Chondrocyte (in vitro differentiated cells): ENCODE data around the gene RBM20. TPM values are rescaled to one million over a fixed set of nuclear protein-coding genes. Genes with fewer than 3 reads are reported as not detected.

Experiments used
- DNase-seq: peaks from one replicate; pipeline ENCODE4 v3.0.0; 2021; ENCODE audit warnings: mixed read lengths, low spot score
- H3K27ac Mint-ChIP-seq: one replicate; pipeline ENCODE4 v1.8.0; 2021; ENCODE audit warnings: mild to moderate bottlenecking, moderate library complexity, mixed read lengths; ENCODE audit not compliant: unreplicated experiment
- H3K27me3 Mint-ChIP-seq: 2 replicates; pipeline ENCODE4 v1.8.0; 2021; ENCODE audit warnings: low read depth, mixed read lengths
- H3K36me3 Mint-ChIP-seq: 2 replicates; pipeline ENCODE4 v1.8.0; 2021; ENCODE audit warnings: low read depth, mixed read lengths
- H3K4me1 Mint-ChIP-seq: 2 replicates; pipeline ENCODE4 v1.8.0; 2021; ENCODE audit warnings: low read depth, mild to moderate bottlenecking, mixed read lengths
- H3K4me3 Mint-ChIP-seq: one replicate; pipeline ENCODE4 v1.8.0; 2021; ENCODE audit warnings: mild to moderate bottlenecking, moderate library complexity, mixed read lengths; ENCODE audit not compliant: unreplicated experiment
- H3K9me3 Mint-ChIP-seq: 2 replicates; pipeline ENCODE4 v1.8.0; 2021; ENCODE audit warnings: low read depth, mixed read lengths
- CTCF ChIP-seq: fragments of 200-600 bp; sonication (generic); IDR thresholded peaks from 2 replicates; pipeline ENCODE4 v1.5.0; 2021; ENCODE audit warnings: antibody characterized with exemption, mild to moderate bottlenecking, moderate library complexity
- total RNA-seq: library from RNA; stranded (reverse); gene quantifications from 3 replicates; pipeline ENCODE4 v1.2.1, GENCODE V29; 2021

Gene RBM20
- total RNA-seq, 1 donor from 2014 or later = 3.6 TPM

GRCh38 chr10:110817614-110818013, 173.5 kb downstream of the RBM20 start:
- TF ChIP-seq CTCF = no peak
- peaks cover 38% of the 10 kb centered on the region for H3K4me1 Mint-ChIP-seq
- no peak for DNase-seq
- no peak overlapping the region for H3K27ac Mint-ChIP-seq
- no peak overlapping the region for H3K4me3 Mint-ChIP-seq
- no peaks in the 10 kb centered on the region for H3K27me3 Mint-ChIP-seq
- H3K36me3 Mint-ChIP-seq = no peaks in the 10 kb centered on the region
- H3K9me3 Mint-ChIP-seq = no peaks in the 10 kb centered on the region

GRCh38 chr10:110818311-110819256, 174.4 kb downstream of the RBM20 start:
- Mint-ChIP-seq H3K4me1 (peaks cover 40% of the 10 kb centered on the region), H3K36me3 (no peaks in the 10 kb centered on the region), H3K9me3 (no peaks in the 10 kb centered on the region), H3K27me3 (no peaks in the 10 kb centered on the region), H3K4me3 (no peak overlapping the region), H3K27ac (no peak overlapping the region)
- no peak for DNase-seq
- no peak for TF ChIP-seq CTCF

- DNase-seq = no peak
- Mint-ChIP-seq H3K4me3 (no peak overlapping the region), H3K27me3 (no peaks in the 10 kb centered on the region), H3K4me1 (peaks cover 40% of the 10 kb centered on the region), H3K9me3 (no peaks in the 10 kb centered on the region), H3K36me3 (no peaks in the 10 kb centered on the region), H3K27ac (peak overlapping the region; percentile 72)
- no peak for TF ChIP-seq CTCF
Observed at GRCh38 chr10:110820321-110820814, 176.2 kb downstream of the RBM20 start.

- H3K4me1 Mint-ChIP-seq = peaks cover 40% of the 10 kb centered on the region
- no peaks in the 10 kb centered on the region for H3K36me3 Mint-ChIP-seq
- no peak overlapping the region for H3K4me3 Mint-ChIP-seq
- TF ChIP-seq CTCF = no peak
- no peaks in the 10 kb centered on the region for H3K27me3 Mint-ChIP-seq
- no peak overlapping the region for H3K27ac Mint-ChIP-seq
- no peak for DNase-seq
- H3K9me3 Mint-ChIP-seq = no peaks in the 10 kb centered on the region
Observed at GRCh38 chr10:110821508-110821907, 177.4 kb downstream of the RBM20 start.

- Mint-ChIP-seq H3K9me3 (no peaks in the 10 kb centered on the region), H3K36me3 (no peaks in the 10 kb centered on the region), H3K27me3 (no peaks in the 10 kb centered on the region), H3K27ac (no peak overlapping the region), H3K4me1 (peaks cover 41% of the 10 kb centered on the region), H3K4me3 (no peak overlapping the region)
- no peak for DNase-seq
- no peak for TF ChIP-seq CTCF
Observed at GRCh38 chr10:110822035-110822711, 178.0 kb downstream of the RBM20 start.
